K562 (cell line): ENCODE results near the gene DSCAM. TPM values are rescaled to one million over a fixed set of nuclear protein-coding genes. Genes with fewer than 3 reads are reported as not detected.

Experiments used
- ATAC-seq: fragments of 200-7000 bp; cut with Tn5 transposase; 3 replicates; pipeline ENCODE4 v1.9.1; 2020; ENCODE audit warnings: moderate library complexity
- BruUV-seq: library from RNA; stranded (reverse); fragments of 400-500 nt; replicated peaks from 2 replicates; lab custom pipeline; 2021; lab: Mats Ljungman, UMichigan
- CTCF ChIA-PET: fragments of 300-600 bp; formaldehyde crosslinking; extraction: SDS; loops from one replicate; lab custom pipeline; 2021; ENCODE audit warnings: low intra/inter-chr PET ratio; lab: Yijun Ruan, JAX
- POLR2A ChIA-PET: fragments of 300-600, 350-650 bp; sonication (Branson Sonifier 250); formaldehyde crosslinking; extraction: SDS; loops from one replicate; lab custom pipeline; 2021; ENCODE audit warnings: antibody characterized with exemption, inconsistent platforms; lab: Yijun Ruan, JAX
- DNase-seq, 4 experiments: peaks; one replicate each; pipeline versions ENCODE4 v3.0.0 to v3.0.0-alpha.2; 2011 to 2018; ENCODE audit warnings: low spot score in 3 of 4, mixed read lengths in 3 of 4; ENCODE audit errors: extremely low read depth in 1 of 4
- FAIRE-seq: peaks from 2 replicates; lab custom pipeline; 2011; peaks lifted over from hg19 to GRCh38; lab: Jason Lieb, UNC
- H2AFZ ChIP-seq: 2 replicates; pipeline ENCODE4 v1.6.0; 2011; ENCODE audit warnings: low read depth, low read length, control low read depth, inconsistent platforms
- H3K27ac ChIP-seq: fragments of 200-600 bp; 3 replicates; pipeline ENCODE4 v1.8.0; 2011; ENCODE audit warnings: low read depth, mild to moderate bottlenecking, control low read depth, inconsistent platforms, low read length, moderate library complexity, mixed read lengths; ENCODE audit errors: extremely low read depth
- H3K27me3 ChIP-seq, 2 experiments: fragments of 300-600 bp in 1 of 2; 2 replicates in 1 of 2; 3 replicates in 1 of 2; pipeline versions ENCODE4 v1.6.0 to v1.8.0; 2011; ENCODE audit warnings: inconsistent platforms in 2 of 2, low read length in 2 of 2, mild to moderate bottlenecking in 1 of 2, mixed read lengths in 1 of 2, moderate library complexity in 1 of 2; ENCODE audit not compliant: control insufficient read depth in 2 of 2, insufficient read depth in 2 of 2
- H3K36me3 ChIP-seq: fragments of 300-600 bp; 3 replicates; pipeline ENCODE4 v1.8.0; 2011; ENCODE audit warnings: mild to moderate bottlenecking, low read length, inconsistent platforms; ENCODE audit not compliant: control insufficient read depth, insufficient read depth
- H3K4me1 ChIP-seq, 2 experiments: fragments of 200-600 bp in 1 of 2; replicated peaks in 1 of 2; 2 replicates in 1 of 2; 3 replicates in 1 of 2; pipeline versions ENCODE4 v1.5.1 to v1.8.0; 2011; ENCODE audit warnings: inconsistent platforms in 2 of 2, low read length in 2 of 2, mild to moderate bottlenecking in 1 of 2, mixed read lengths in 1 of 2, moderate library complexity in 1 of 2; ENCODE audit not compliant: control insufficient read depth in 2 of 2, insufficient read depth in 2 of 2
- H3K4me2 ChIP-seq: 2 replicates; pipeline ENCODE4 v1.6.1; 2011; ENCODE audit warnings: low read length, control low read depth, inconsistent platforms, mixed read lengths; ENCODE audit not compliant: insufficient read depth
- H3K4me3 ChIP-seq: fragments of 200-600 bp; sonication (generic), shearing (Covaris generic); 2 replicates; pipeline ENCODE4 v1.5.1; 2016; ENCODE audit warnings: control low read depth, inconsistent platforms
- H3K79me2 ChIP-seq: fragments of 200-600 bp; 3 replicates; pipeline ENCODE4 v1.8.0; 2011; ENCODE audit warnings: low read length, inconsistent platforms; ENCODE audit not compliant: control insufficient read depth, insufficient read depth
- H3K9ac ChIP-seq, 2 experiments: 2 replicates each; pipeline versions ENCODE4 v1.6.0 to v1.6.1; 2011; ENCODE audit warnings: low read depth in 2 of 2, low read length in 2 of 2, control low read depth in 1 of 2, inconsistent platforms in 1 of 2, mild to moderate bottlenecking in 1 of 2, mixed read lengths in 1 of 2; ENCODE audit not compliant: insufficient read depth in 1 of 2
- H3K9me1 ChIP-seq: one replicate; pipeline ENCODE4 v1.6.0; 2011; ENCODE audit warnings: inconsistent platforms, mild to moderate bottlenecking, low read length, moderate library complexity; ENCODE audit not compliant: control insufficient read depth, insufficient read depth
- H3K9me3 ChIP-seq: replicated peaks from 2 replicates; pipeline ENCODE4 v1.5.1; 2011; ENCODE audit warnings: low read depth, low read length, inconsistent platforms; ENCODE audit not compliant: control insufficient read depth, insufficient read depth
- H4K20me1 ChIP-seq: replicated peaks from 2 replicates; pipeline ENCODE4 v1.6.1; 2011; ENCODE audit warnings: low read length, inconsistent platforms, mixed read lengths; ENCODE audit not compliant: control insufficient read depth, insufficient read depth
- NR0B1 ChIP-seq: fragments of 450-650 bp; IDR thresholded peaks from one replicate; pipeline ENCODE4 v1.6.1; 2018; ENCODE audit warnings: mild to moderate bottlenecking, moderate library complexity; ENCODE audit not compliant: partially characterized antibody
- PBX2 ChIP-seq, 2 experiments: IDR thresholded peaks in 1 of 2; conservative IDR thresholded peaks in 1 of 2; 2 replicates each; pipeline ENCODE4 v1.6.1; 2016; ENCODE audit warnings: low read depth in 2 of 2, mild to moderate bottlenecking in 1 of 2, missing compliant biosample characterization in 1 of 2, missing genetic modification characterization in 1 of 2, moderate library complexity in 1 of 2
- ZBED1 ChIP-seq: IDR thresholded peaks from 2 replicates; pipeline ENCODE4 v1.6.1; 2014
- ZNF586 ChIP-seq: fragments of 450-650 bp; formaldehyde crosslinking; conservative IDR thresholded peaks from 2 replicates; pipeline ENCODE4 v1.4.0; 2020; ENCODE audit warnings: mild to moderate bottlenecking, moderate library complexity
- WGBS: fragments of 100-300 bp; shearing (Covaris generic); methylation state at CpG from one replicate; pipeline ENCODE4 v1.1.6; 2016; ENCODE audit warnings: low coverage, mixed read lengths; ENCODE audit not compliant: insufficient coverage; ENCODE audit errors: missing lambda C conversion rate; 5-methylcytosine and 5-hydroxymethylcytosine counted together
- in situ Hi-C: fragments of 300-500 bp; cut with MboI; formaldehyde crosslinking; loops from 4 replicates; pipeline ENCODE4 v1.15.0; 2018; ENCODE audit warnings: inconsistent platforms, mixed read lengths
- intact Hi-C: fragments of 100-400 bp; cut with micrococcal nuclease; formaldehyde crosslinking; loops from 2 replicates; pipeline ENCODE4 v1.14.2; 2022
- polyA plus RNA-seq, 8 experiments: library from polyadenylated mRNA; depleted of rRNA in 4 of 8; stranded (reverse) in 5 of 8; unstranded in 3 of 8; fragments of >200 nt; fragmentation: Nextera tagmentation in 2 of 8; fragmentation: Illumina TruSeq in 1 of 8; extraction: Ambion mirVana in 2 of 8; extraction: Trizol in 1 of 8; gene quantifications; 2 replicates each; pipeline versions ENCODE4 v1.2.1 to v1.2.3, GENCODE V29; 2011 to 2014; ENCODE audit warnings: inconsistent platforms in 1 of 8, missing spikeins in 1 of 8
- total RNA-seq, 7 experiments: library from RNA; depleted of rRNA in 6 of 7; stranded (reverse); fragments of >200 nt in 6 of 7; fragmentation: Illumina TruSeq in 2 of 7; extraction: Trizol in 2 of 7; gene quantifications; 2 replicates each; pipeline versions ENCODE4 v1.2.1 to v1.2.3, GENCODE V29; 2011 to 2021; ENCODE audit warnings: low replicate concordance in 1 of 7

The DSCAM gene
- total and polyA plus RNA-seq, 9 of the 15 experiments (the other 6 are each of a cell fraction or from before 2014, with no cell fraction given) = not detected

DNA sequence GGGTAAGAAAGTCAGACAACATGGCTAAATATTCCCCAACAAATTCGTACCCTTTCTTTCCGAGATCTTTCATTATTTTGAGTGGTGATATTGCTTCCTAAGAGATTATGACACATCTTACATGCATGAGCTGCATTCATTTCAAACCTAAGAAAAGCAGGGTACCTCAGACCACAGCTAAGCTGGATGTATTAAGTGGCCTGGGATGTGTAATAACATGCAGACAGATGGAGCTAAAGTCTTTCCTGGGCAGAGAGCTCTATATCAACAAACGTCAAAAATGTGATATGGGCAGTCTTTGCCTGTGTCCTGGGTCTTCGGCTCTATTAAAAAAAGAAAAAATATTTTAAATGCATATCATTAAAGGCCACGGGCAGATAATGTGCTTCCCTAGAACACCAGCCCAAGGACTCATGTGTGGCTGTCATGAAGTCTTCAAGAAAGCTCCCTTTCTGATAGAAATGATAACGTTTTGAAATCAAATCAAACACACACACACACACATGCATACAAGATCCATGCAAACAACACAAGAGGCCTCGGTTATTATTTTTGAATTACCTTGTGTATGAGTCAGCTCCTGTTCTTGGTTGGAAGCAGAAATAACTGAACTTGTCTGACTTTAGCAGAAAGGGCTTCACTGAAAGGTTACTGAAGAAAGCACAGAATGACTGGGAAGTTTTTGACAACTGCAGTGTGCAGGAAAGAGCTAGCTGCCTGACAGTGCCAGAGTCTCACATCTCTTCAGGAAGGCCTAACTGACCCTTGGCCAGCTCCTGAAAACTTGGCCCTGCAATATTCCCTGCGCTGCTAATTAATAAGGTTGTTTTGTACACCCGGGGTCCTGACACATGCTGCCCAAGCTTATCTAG is 231.2 kb downstream of the DSCAM start (continued):
- TF ChIP-seq ZBED1 = no peak

DNA sequence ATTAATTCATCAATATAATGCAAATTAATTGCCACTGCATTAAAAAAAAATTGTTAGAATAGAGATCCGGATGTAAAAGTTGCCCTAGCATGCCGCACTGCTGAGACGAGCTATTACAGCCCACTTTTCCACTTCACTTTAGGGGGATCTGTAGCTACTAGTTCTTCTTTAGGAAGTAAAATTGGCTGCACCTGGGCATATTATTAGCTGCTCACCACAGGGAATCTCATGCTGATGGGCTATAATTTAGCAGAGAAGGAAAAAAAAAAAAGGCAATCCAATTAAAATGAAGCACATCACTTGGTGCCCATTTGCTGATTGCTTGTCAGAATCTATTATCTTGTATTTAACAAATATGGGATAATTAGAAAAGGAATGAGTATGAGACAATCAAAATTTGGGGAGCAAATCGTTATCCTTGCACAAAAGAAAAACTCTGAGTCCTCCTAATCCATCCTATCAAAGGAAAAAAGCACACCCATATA is 233.4 kb downstream of the DSCAM start:
- Histone ChIP-seq H3K27me3 (no peaks in the 10 kb centered on the region), H3K4me2 (no peak overlapping the region), H3K4me3 (no peak overlapping the region), H3K9me1 (no peaks in the 10 kb centered on the region), H4K20me1 (no peaks in the 10 kb centered on the region)
- ChIA-PET CTCF (no interaction called here), POLR2A (no interaction called here)
- ATAC-seq = no peak
- BruUV-seq = no TSS peak
- intact Hi-C loops = no loop called here
- no peak for TF ChIP-seq ZNF586 (CRISPR knock-in tag)
- TF ChIP-seq, all 486 proteins: peak for 0
- FAIRE-seq = no peak
- in situ Hi-C loops = no loop called here
- no peak overlapping the region for H3K27ac ChIP-seq
- peaks cover 5% of the 10 kb centered on the region; the same call in 1 of the 2 replicates for H3K9me3 ChIP-seq
- no peaks in the 10 kb centered on the region for H3K4me1 ChIP-seq
- WGBS = 3% methylated on average over 4 of the region's 4 CpGs
- H3K9ac ChIP-seq = no peak overlapping the region
- DNase-seq = no peak
- no peak overlapping the region for H2AFZ ChIP-seq
- H3K36me3 ChIP-seq = no peaks in the 10 kb centered on the region
- no peaks in the 10 kb centered on the region for H3K79me2 ChIP-seq

DNA sequence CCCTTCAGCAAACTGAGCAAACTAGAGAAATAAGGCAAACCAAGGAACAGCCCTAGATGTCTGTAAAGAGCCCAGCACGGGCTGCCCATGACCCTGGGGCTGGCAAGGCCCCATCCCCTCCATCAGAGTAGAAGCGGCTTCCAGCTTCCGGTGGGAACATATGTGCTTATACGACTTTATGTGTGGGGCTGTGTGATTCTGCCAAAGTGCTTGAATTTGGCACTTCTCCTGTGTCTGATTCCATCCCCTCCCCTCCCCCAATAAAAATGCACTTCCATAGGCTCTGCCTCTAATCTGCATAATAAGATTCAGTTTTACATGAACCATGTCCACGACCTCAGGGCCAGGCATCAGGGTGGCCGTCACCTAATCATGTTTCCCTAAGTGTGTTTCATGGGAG is 236.6 kb downstream of the DSCAM start:
- no TSS peak for BruUV-seq
- no peak for ATAC-seq
- no peak overlapping the region for H3K27ac ChIP-seq
- CTCF ChIA-PET = no interaction called here
- no peak for TF ChIP-seq NR0B1
- no peak for TF ChIP-seq PBX2 (CRISPR knock-in tag; IDR thresholded peaks at IDR 0.05; ENCODE audit: low read depth)
- TF ChIP-seq PBX2 (tag; conservative IDR thresholded peaks at IDR 0.05; ENCODE audit: low read depth) = no peak
- TF ChIP-seq, all 486 proteins: peak for 0
- Histone ChIP-seq H3K4me2 (no peak overlapping the region), H3K36me3 (no peaks in the 10 kb centered on the region), H2AFZ (no peak overlapping the region), H3K9ac (no peak overlapping the region), H3K9me3 (0 out of 2 replicates have a peak, but pooled peaks cover 3% of the 10 kb centered on the region), H3K79me2 (no peaks in the 10 kb centered on the region), H3K9me1 (no peaks in the 10 kb centered on the region), H3K4me3 (no peak overlapping the region), H3K4me1 (no peaks in the 10 kb centered on the region), H3K27me3 (no peaks in the 10 kb centered on the region), H4K20me1 (no peaks in the 10 kb centered on the region)
- in situ Hi-C loops = no loop called here
- WGBS = 2% methylated on average over 6 of the region's 6 CpGs
- FAIRE-seq (no peak), DNase-seq (no peak)
- POLR2A ChIA-PET = no interaction called here
- intact Hi-C loops = no loop called here
